ENCODE measurements around the gene NUP214. TPM values are rescaled to one million over a fixed set of nuclear protein-coding genes. Genes with fewer than 3 reads are reported as not detected.
"Not testable (repeated sequence)": the region's sequence is repeated elsewhere in the genome, so short reads cannot be mapped to it uniquely, and the experiment has no call there.

NUP214 gene
- polyA plus RNA-seq, 1 experiment, result 6.3 TPM

- DNase-seq (ENCODE audit: low read depth), result no peak
- Histone ChIP-seq H3K27me3 (ENCODE audit: control insufficient read depth, insufficient read depth, low read length) (peaks cover 8% of the 10 kb centered on the region; the same call in 1 of the 2 replicates), H3K4me3 (ENCODE audit: low read depth, low read length) (no peak overlapping the region), H3K36me3 (ENCODE audit: control insufficient read depth, insufficient read depth, low read length) (no peaks in the 10 kb centered on the region)
- ChIA-PET POLR2A (no interaction called here), CTCF (no interaction called here)
- TF ChIP-seq CTCF (IDR thresholded peaks at IDR 0.05; ENCODE audit: insufficient read depth, low read depth, low read length), result no peak
Measured at GRCh38 chr9:131111854-131112311, 13.5 kb upstream of the NUP214 start.

- TF ChIP-seq CTCF (IDR thresholded peaks at IDR 0.05; ENCODE audit: insufficient read depth, low read depth, low read length), result no peak
Measured at GRCh38 chr9:131112374-131113154, 12.8 kb upstream of the NUP214 start.

GRCh38 chr9:131113655-131114054, 11.7 kb upstream of the NUP214 start:
- DNase-seq (ENCODE audit: low read depth), result no peak
- H3K27me3 ChIP-seq (ENCODE audit: control insufficient read depth, insufficient read depth, low read length), result peaks cover 5% of the 10 kb centered on the region
- CTCF ChIA-PET, result interaction anchor here (0.7 kb wide), 1 partner anchor 12 kb away, joined by 6 read pairs; the partner anchor contains the start of gene NUP214
- no peak for TF ChIP-seq CTCF (IDR thresholded peaks at IDR 0.05; ENCODE audit: insufficient read depth, low read depth, low read length)
- no peaks in the 10 kb centered on the region for H3K36me3 ChIP-seq (ENCODE audit: control insufficient read depth, insufficient read depth, low read length)
- POLR2A ChIA-PET, result no interaction called here
- no peak overlapping the region for H3K4me3 ChIP-seq (ENCODE audit: low read depth, low read length)

More at GRCh38 chr9:131112374-131113154, 12.8 kb upstream of the NUP214 start:
- no peak for DNase-seq (ENCODE audit: low read depth)
- Histone ChIP-seq H3K27me3 (ENCODE audit: control insufficient read depth, insufficient read depth, low read length) (peaks cover 5% of the 10 kb centered on the region), H3K36me3 (ENCODE audit: control insufficient read depth, insufficient read depth, low read length) (no peaks in the 10 kb centered on the region), H3K4me3 (ENCODE audit: low read depth, low read length) (no peak overlapping the region)
- POLR2A ChIA-PET, result no interaction called here
- CTCF ChIA-PET, result interaction anchor here (0.7 kb wide), 1 partner anchor 13 kb away, joined by 6 read pairs; the partner anchor contains the start of gene NUP214

GRCh38 chr9:131114084-131114535, 11.3 kb upstream of the NUP214 start:
- no peak for DNase-seq (ENCODE audit: low read depth)
- H3K4me3 ChIP-seq (ENCODE audit: low read depth, low read length), result no peak overlapping the region
- H3K36me3 ChIP-seq (ENCODE audit: control insufficient read depth, insufficient read depth, low read length), result no peaks in the 10 kb centered on the region
- peaks cover 5% of the 10 kb centered on the region for H3K27me3 ChIP-seq (ENCODE audit: control insufficient read depth, insufficient read depth, low read length)
- no peak for TF ChIP-seq CTCF (IDR thresholded peaks at IDR 0.05; ENCODE audit: insufficient read depth, low read depth, low read length)
- POLR2A ChIA-PET, result no interaction called here
- CTCF ChIA-PET, result no interaction called here

GRCh38 chr9:131115360-131115742, 10.0 kb upstream of the NUP214 start:
- CTCF ChIA-PET; H3K4me3 ChIP-seq (ENCODE audit: low read depth, low read length); POLR2A ChIA-PET: not testable (repeated sequence)

More at GRCh38 chr9:131115360-131115742, 10.0 kb upstream of the NUP214 start:
- not testable (repeated sequence) for H3K27me3 ChIP-seq (ENCODE audit: control insufficient read depth, insufficient read depth, low read length); DNase-seq (ENCODE audit: low read depth); H3K36me3 ChIP-seq (ENCODE audit: control insufficient read depth, insufficient read depth, low read length)

Measured in BJ (cell line).